Stomach (tissue), 4 donors: Measurements from ENCODE around the gene OR5V1.

Source experiments
- POLR2A ChIP-seq, 4 donors: fragments of 450-650 bp; IDR thresholded peaks; one replicate each; pipeline ENCODE4 v1.6.1; 2016; ENCODE audit warnings: antibody characterized with exemption in 4 of 4, control low read depth in 2 of 4, mild to moderate bottlenecking in 1 of 4, moderate library complexity in 1 of 4
- TF ChIP-seq, protein P1 (sequence below), 7 experiments: fragments of 450-650 bp in 4 of 7; fragments of 200-600 bp in 3 of 7; sonication (generic) in 3 of 7; IDR thresholded peaks; one replicate each; pipeline ENCODE4 v1.5.1; 2016 to 2019; ENCODE audit warnings: antibody characterized with exemption in 7 of 7, control low read depth in 2 of 7, mild to moderate bottlenecking in 1 of 7

DNA sequence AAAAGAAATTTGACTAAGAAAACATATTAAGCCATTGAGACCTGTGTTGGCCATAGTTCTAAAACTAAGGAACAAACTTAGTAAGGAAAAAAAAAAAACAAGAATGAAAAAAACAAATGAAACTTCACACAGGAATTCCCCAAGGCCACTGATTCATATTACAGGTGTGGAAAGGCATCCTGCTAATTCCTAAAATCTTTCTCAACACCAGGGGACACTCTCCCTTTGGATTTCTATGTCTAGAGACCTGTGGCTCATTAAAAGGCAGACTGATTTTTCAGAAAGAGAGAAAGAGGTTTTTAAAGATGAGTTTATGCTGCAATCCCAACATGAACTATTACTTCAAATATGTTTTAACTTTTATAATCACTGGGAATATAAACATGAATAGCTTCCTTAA is 45.9 kb upstream of the OR5V1 start, which contains the start of gene OR12D1:
- TF ChIP-seq, protein P1, sequence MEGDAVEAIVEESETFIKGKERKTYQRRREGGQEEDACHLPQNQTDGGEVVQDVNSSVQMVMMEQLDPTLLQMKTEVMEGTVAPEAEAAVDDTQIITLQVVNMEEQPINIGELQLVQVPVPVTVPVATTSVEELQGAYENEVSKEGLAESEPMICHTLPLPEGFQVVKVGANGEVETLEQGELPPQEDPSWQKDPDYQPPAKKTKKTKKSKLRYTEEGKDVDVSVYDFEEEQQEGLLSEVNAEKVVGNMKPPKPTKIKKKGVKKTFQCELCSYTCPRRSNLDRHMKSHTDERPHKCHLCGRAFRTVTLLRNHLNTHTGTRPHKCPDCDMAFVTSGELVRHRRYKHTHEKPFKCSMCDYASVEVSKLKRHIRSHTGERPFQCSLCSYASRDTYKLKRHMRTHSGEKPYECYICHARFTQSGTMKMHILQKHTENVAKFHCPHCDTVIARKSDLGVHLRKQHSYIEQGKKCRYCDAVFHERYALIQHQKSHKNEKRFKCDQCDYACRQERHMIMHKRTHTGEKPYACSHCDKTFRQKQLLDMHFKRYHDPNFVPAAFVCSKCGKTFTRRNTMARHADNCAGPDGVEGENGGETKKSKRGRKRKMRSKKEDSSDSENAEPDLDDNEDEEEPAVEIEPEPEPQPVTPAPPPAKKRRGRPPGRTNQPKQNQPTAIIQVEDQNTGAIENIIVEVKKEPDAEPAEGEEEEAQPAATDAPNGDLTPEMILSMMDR (IDR thresholded peaks at IDR 0.05), result no peak
- TF ChIP-seq POLR2A (IDR thresholded peaks at IDR 0.05), result no peak
